ENCODE results near the gene SMARCA4. TPM values are rescaled to one million over a fixed set of nuclear protein-coding genes. Genes with fewer than 3 reads are reported as not detected.
"Not testable (repeated sequence)": the region's sequence is repeated elsewhere in the genome, so short reads cannot be mapped to it uniquely, and the experiment has no call there.

SMARCA4 gene
- total RNA-seq, 1 experiment from 2014 or later, result 52.7 TPM

- no peak for DNase-seq (ENCODE audit: extremely low read depth, low read depth)
These were observed 14.7 kb downstream of the SMARCA4 start for GRCh38 chr19:10975374-10976130.

GRCh38 chr19:10976131-10976892 is 15.5 kb downstream of the SMARCA4 start:
- DNase-seq (ENCODE audit: extremely low read depth, low read depth), result no peak

GRCh38 chr19:10977742-10978092 is 16.9 kb downstream of the SMARCA4 start:
- DNase-seq (ENCODE audit: extremely low read depth, low read depth), result no peak

GRCh38 chr19:10979951-10980381 is 19.1 kb downstream of the SMARCA4 start:
- no peak for DNase-seq (ENCODE audit: extremely low read depth, low read depth)

- no peak for DNase-seq (ENCODE audit: extremely low read depth, low read depth)
These were observed 20.5 kb downstream of the SMARCA4 start for GRCh38 chr19:10981252-10981895.

GRCh38 chr19:10983026-10983425 is 22.2 kb downstream of the SMARCA4 start:
- DNase-seq (ENCODE audit: extremely low read depth, low read depth), result no peak

GRCh38 chr19:10984166-10984735 is 23.4 kb downstream of the SMARCA4 start:
- no peak for DNase-seq (ENCODE audit: extremely low read depth, low read depth)

GRCh38 chr19:10985502-10985901 is 24.7 kb downstream of the SMARCA4 start:
- DNase-seq (ENCODE audit: extremely low read depth, low read depth), result no peak

GRCh38 chr19:10986301-10987127 is 25.7 kb downstream of the SMARCA4 start:
- no peak for DNase-seq (ENCODE audit: extremely low read depth, low read depth)

- no peak for DNase-seq (ENCODE audit: extremely low read depth, low read depth)
These were observed 26.9 kb downstream of the SMARCA4 start for GRCh38 chr19:10987571-10988297.

GRCh38 chr19:10988380-10988779 is 27.6 kb downstream of the SMARCA4 start:
- DNase-seq (ENCODE audit: extremely low read depth, low read depth), result no peak

- no peak for DNase-seq (ENCODE audit: extremely low read depth, low read depth)
These were observed 28.1 kb downstream of the SMARCA4 start for GRCh38 chr19:10988921-10989320.

GRCh38 chr19:10991076-10991475 is 30.2 kb downstream of the SMARCA4 start:
- no peak for DNase-seq (ENCODE audit: extremely low read depth, low read depth)

GRCh38 chr19:10991521-10992081 is 30.8 kb downstream of the SMARCA4 start:
- no peak for DNase-seq (ENCODE audit: extremely low read depth, low read depth)

- DNase-seq (ENCODE audit: extremely low read depth, low read depth), result not testable (repeated sequence)
These were observed 31.3 kb downstream of the SMARCA4 start for GRCh38 chr19:10992174-10992573.

- no peak for DNase-seq (ENCODE audit: extremely low read depth, low read depth)
These were observed 35.2 kb downstream of the SMARCA4 start for GRCh38 chr19:10995926-10996600.

GRCh38 chr19:10998045-10998533 is 37.3 kb downstream of the SMARCA4 start:
- DNase-seq (ENCODE audit: extremely low read depth, low read depth), result no peak

- DNase-seq (ENCODE audit: extremely low read depth, low read depth), result no peak
These were observed 37.8 kb downstream of the SMARCA4 start for GRCh38 chr19:10998666-10999065.

GRCh38 chr19:11005521-11005920 is 44.7 kb downstream of the SMARCA4 start:
- no peak for DNase-seq (ENCODE audit: extremely low read depth, low read depth)
